Kidney (tissue), 14 donors: ENCODE measurements around the gene HOXA7. TPM values are rescaled to one million over a fixed set of nuclear protein-coding genes. Genes with fewer than 3 reads are reported as not detected.

Experiments
- DNase-seq, 5 donors: peaks; one replicate each; pipeline ENCODE4 v3.0.0-alpha.2; 2013 to 2020
- FAIRE-seq: peaks from 2 replicates; lab custom pipeline; 2012; peaks lifted over from hg19 to GRCh38; lab: Jason Lieb, UNC
- H3K27ac ChIP-seq, 2 donors: one replicate each; pipeline ENCODE4 v1.7.0; 2013; ENCODE audit warnings: low read depth in 2 of 2, low read length in 2 of 2, inconsistent platforms in 1 of 2
- H3K27me3 ChIP-seq: one replicate; pipeline ENCODE4 v1.7.1; 2013; ENCODE audit warnings: low read length, inconsistent platforms; ENCODE audit not compliant: control insufficient read depth, insufficient read depth
- H3K36me3 ChIP-seq, 3 donors: one replicate each; pipeline versions ENCODE4 v1.7.0 to v1.7.1; 2013; ENCODE audit warnings: low read length in 3 of 3, control low read depth in 1 of 3, inconsistent platforms in 1 of 3; ENCODE audit not compliant: insufficient read depth in 3 of 3, control insufficient read depth in 2 of 3
- H3K4me1 ChIP-seq, 3 donors: one replicate each; pipeline versions ENCODE4 v1.7.0 to v1.7.1; 2013; ENCODE audit warnings: low read length in 3 of 3, inconsistent platforms in 1 of 3, low read depth in 1 of 3; ENCODE audit not compliant: control insufficient read depth in 2 of 3, insufficient read depth in 2 of 3
- H3K4me3 ChIP-seq, 3 donors: one replicate each; pipeline versions ENCODE4 v1.7.0 to v1.8.1; 2013; ENCODE audit warnings: low read length in 3 of 3, control low read depth in 1 of 3, inconsistent platforms in 1 of 3
- H3K9ac ChIP-seq, 3 donors: one replicate each; pipeline versions ENCODE4 v1.7.0 to v1.7.1; 2013; ENCODE audit warnings: low read length in 3 of 3, control low read depth in 1 of 3, inconsistent platforms in 1 of 3
- H3K9me3 ChIP-seq, 3 donors: one replicate each; pipeline versions ENCODE4 v1.7.0 to v1.7.1; 2013; ENCODE audit warnings: low read length in 3 of 3, control low read depth in 1 of 3, inconsistent platforms in 1 of 3; ENCODE audit not compliant: control insufficient read depth in 2 of 3, insufficient read depth in 1 of 3
- CTCF ChIP-seq: IDR thresholded peaks from 3 replicates; pipeline ENCODE4 v1.5.1; 2012; ENCODE audit warnings: mild to moderate bottlenecking, moderate library complexity, borderline replicate concordance; ENCODE audit not compliant: insufficient read depth; ENCODE audit errors: extremely low read depth
- intact Hi-C: fragments of 100-400 bp; cut with DNase I; formaldehyde crosslinking; loops from one replicate; pipeline ENCODE4 v1.11.1; 2022
- polyA plus RNA-seq: library from polyadenylated mRNA; stranded (reverse); fragments of 350-450 nt; fragmentation: Illumina TruSeq; extraction: RNeasy Lipid Tissue Mini Kit (QIAGEN cat#74804); gene quantifications from one replicate; pipeline ENCODE4 v1.2.3, GENCODE V29; 2014; ENCODE audit warnings: low read depth, low replicate concordance; ENCODE audit not compliant: insufficient read depth
- total RNA-seq: library from RNA; stranded (reverse); fragmentation: NEBNext Ultra II Directional; extraction: Animal tissue kit (Norgen Biotek cat#: 25700); gene quantifications from one replicate; pipeline ENCODE4 v1.2.1, GENCODE V29; 2021
- donor health status: control.
- donor health status: control.
- donor health status: control.
- donor health status: control.
- donor health status: control.
- donor health status: DM: yes; HTN: yes; CAD: no.
- donor health status: Normal renal cell carcinoma (clear cell type).

Gene HOXA7
- total and polyA plus RNA-seq, 2 donors from 2014 or later = 23.8 to 31.3 TPM

- intact Hi-C loops = loop anchor here (10.0 kb wide), 1 partner anchor 1319 kb away; no protein-coding TSS in a partner anchor
These were observed 17.7 kb upstream of the HOXA7 start, which contains the start of gene HOXA10 for GRCh38 chr7:27173956-27174873. HOXA10 (minus strand) TSS chr7:27174320; CDS start chr7:27174306, 14 bp downstream.

DNA sequence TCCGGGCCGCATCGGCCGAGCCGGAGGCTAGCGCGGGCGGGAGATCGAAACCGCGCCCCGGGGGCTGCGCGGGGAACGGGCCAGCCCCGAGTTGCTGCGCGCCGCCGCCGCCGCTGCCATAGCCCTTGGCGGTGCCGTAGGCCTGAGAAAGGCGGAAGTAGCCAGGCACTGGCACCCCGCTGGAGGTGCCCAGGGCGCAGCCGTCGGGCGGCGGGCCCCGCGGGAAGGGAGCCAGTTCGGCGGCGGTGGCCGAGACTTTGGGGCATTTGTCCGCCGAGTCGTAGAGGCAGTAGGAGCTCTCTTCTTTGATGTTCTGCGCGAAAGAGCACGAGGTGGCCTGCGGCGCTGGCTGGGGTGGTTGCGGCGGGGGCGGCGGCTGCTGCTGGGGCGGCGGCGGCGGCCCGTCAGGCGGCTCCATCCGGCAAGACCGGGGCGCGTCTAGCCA, 17.1 kb upstream of the HOXA7 start:
- intact Hi-C loops = loop anchor here (10.0 kb wide), 1 partner anchor 1319 kb away; no protein-coding TSS in a partner anchor
- Histone ChIP-seq H3K9ac (peak overlapping the region in 2 of 3 donors; percentile 29 to 95), H3K36me3 (no peaks in the 10 kb centered on the region), H3K4me3 (peak overlapping the region; percentile 36 to 86 (median 43)), H3K27me3 (no peaks in the 10 kb centered on the region), H3K27ac (peak overlapping the region; percentile 84 to 90), H3K9me3 (no peaks in the 10 kb centered on the region), H3K4me1 (no peaks in the 10 kb centered on the region)
- TF ChIP-seq CTCF = no peak
- DNase-seq = peak in 3 of 5 donors; percentile 21 to 79 (median 42)
- FAIRE-seq = no peak

More at GRCh38 chr7:27173956-27174873, 17.7 kb upstream of the HOXA7 start, which contains the start of gene HOXA10:
- H3K9me3 ChIP-seq = no peaks in the 10 kb centered on the region
- DNase-seq (peak; percentile 91 to 95 (median 93)), FAIRE-seq (no peak)
- peak within 1 kb of the TSS; percentile 48 to 95 (median 72) for H3K9ac ChIP-seq
- no peak for TF ChIP-seq CTCF
- peak within 1 kb of the TSS; percentile 84 to 90 for H3K27ac ChIP-seq
- peak within 1 kb of the TSS; percentile 62 to 86 (median 86) for H3K4me3 ChIP-seq
- H3K27me3 ChIP-seq = no peaks in the 10 kb centered on the region
- no peaks in the 10 kb centered on the region for H3K36me3 ChIP-seq
- H3K4me1 ChIP-seq = no peaks in the 10 kb centered on the region

DNA sequence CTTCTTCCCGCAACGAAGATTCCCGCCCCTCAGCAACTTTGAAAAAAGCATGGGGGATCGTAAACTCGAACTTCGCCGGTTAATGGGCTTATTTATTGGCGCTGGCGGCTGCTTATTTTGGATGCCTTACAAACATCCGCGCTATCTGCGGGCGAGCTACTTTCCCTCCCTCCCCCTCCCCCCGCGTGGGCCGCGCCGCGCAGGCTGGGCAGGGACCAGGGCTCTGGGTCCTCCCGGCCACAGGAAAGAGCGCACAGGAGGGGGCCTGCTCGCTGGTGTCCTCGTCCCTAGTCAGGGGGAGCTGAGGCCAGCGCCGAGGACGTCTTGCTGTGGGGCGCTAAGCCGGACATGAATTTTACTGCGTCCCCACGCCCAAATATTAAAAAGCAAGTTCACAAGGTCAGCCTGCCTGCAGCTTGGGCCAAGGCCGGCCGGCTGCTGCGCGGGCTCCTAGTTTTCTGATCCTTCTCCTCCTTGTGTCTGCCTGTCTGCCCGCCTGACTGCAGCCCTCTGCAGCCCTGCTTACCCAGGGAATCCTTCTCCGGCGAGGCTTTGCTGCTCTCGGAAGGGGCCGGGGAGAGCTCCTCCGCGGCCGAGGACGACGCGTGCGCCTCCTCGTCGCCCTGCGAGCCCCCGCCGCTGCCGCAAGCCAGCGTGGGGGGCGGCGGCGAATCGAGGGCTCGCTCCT, 16.5 kb upstream of the HOXA7 start:
- peak overlapping the region; percentile 29 to 95 (median 72) for H3K9ac ChIP-seq
- DNase-seq (peak; percentile 89 to 98 (median 91)), FAIRE-seq (no peak)
- H3K9me3 ChIP-seq = no peaks in the 10 kb centered on the region
- intact Hi-C loops = loop anchor here (10.0 kb wide), 1 partner anchor 1318 kb away; no protein-coding TSS in a partner anchor
- no peak for TF ChIP-seq CTCF
- H3K27me3 ChIP-seq = no peaks in the 10 kb centered on the region
- peak overlapping the region; percentile 62 to 86 (median 78) for H3K4me3 ChIP-seq
- no peaks in the 10 kb centered on the region for H3K36me3 ChIP-seq
- peak overlapping the region; percentile 84 to 90 for H3K27ac ChIP-seq
- H3K4me1 ChIP-seq = no peaks in the 10 kb centered on the region
